ENCODE data around the gene HPD. TPM values are rescaled to one million over a fixed set of nuclear protein-coding genes. Genes with fewer than 3 reads are reported as not detected.

HPD gene
- total and polyA plus RNA-seq, 2 donors (not counting 3 experiments of a cell fraction or from before 2014, with no cell fraction given), result not detected

- ChIA-PET POLR2A (interaction anchor here (1.2 to 5.7 kb wide), 2 partner anchors 9 to 18 kb away, joined by 8 to 37 read pairs; no protein-coding TSS in a partner anchor), CTCF (interaction anchor here (1.2 to 12.7 kb wide), 25 partner anchors 13 to 241 kb away, joined by 3 to 774 read pairs (median 15); partner anchors contain the start of genes PSMD9, SETD1B and TMEM120B)
- H3K27me3 ChIP-seq (ENCODE audit: control insufficient read depth in 2 of 2, insufficient read depth in 2 of 2, low read length in 2 of 2), result no peaks in the 10 kb centered on the region
- H3K9ac ChIP-seq (replicated peaks; ENCODE audit: extremely low read depth, insufficient read depth, low read length), result peak within 1 kb of the TSS; percentile 38
- dilution Hi-C loops (cut with MboI; ENCODE audit: extremely low pct_ligation_motif_present, low sequenced_read_pairs), result no loop called here
- H3K9me1 ChIP-seq (replicated peaks; ENCODE audit: control insufficient read depth, extremely low read depth, insufficient read depth, low read length), result no peaks in the 10 kb centered on the region
- peaks cover 15% of the 10 kb centered on the region for H3K79me2 ChIP-seq (ENCODE audit: control insufficient read depth, insufficient read depth, low read length)
- TF ChIP-seq POLR2AphosphoS5 (IDR thresholded peaks at IDR 0.05; ENCODE audit: insufficient read depth, low read depth, low read length), result peak; percentile 30
- TF ChIP-seq EZH2 (IDR thresholded peaks at IDR 0.05; ENCODE audit: borderline replicate concordance, low read depth, low read length, severe bottlenecking), result no peak
- no peak for DNase-seq (ENCODE audit: low read depth, low spot score)
- intact Hi-C loops (cut with micrococcal nuclease), result loop anchor here (5.0 kb wide), 2 partner anchors 46 to 211 kb away; partner anchors contain the start of gene KDM2B
- FAIRE-seq, result peak; percentile 76
- peak within 1 kb of the TSS; percentile 49 for H3K4me2 ChIP-seq (ENCODE audit: insufficient read depth, low read length)
- peaks cover 2 to 12% of the 10 kb centered on the region in 2 experiments for H3K36me3 ChIP-seq (ENCODE audit: control insufficient read depth in 2 of 2, extremely low read depth in 1 of 2, insufficient read depth in 2 of 2, low read length in 2 of 2)
- H4K20me1 ChIP-seq (replicated peaks; ENCODE audit: control insufficient read depth, extremely low read depth, insufficient read depth, low read length), result no peaks in the 10 kb centered on the region
- peak within 1 kb of the TSS; percentile 1 for H3K27ac ChIP-seq (ENCODE audit: insufficient read depth, low read depth, low read length)
- peaks cover 39% of the 10 kb centered on the region for H3K4me1 ChIP-seq (ENCODE audit: control insufficient read depth, extremely low read depth, insufficient read depth, low read length)
- H3K4me3 ChIP-seq (replicated peaks in 1 of 3; ENCODE audit: insufficient read depth in 1 of 3, low read depth in 1 of 3, low read length in 3 of 3), result peak within 1 kb of the TSS; percentile 22 to 43 (median 43)
- BruUV-seq (replicated peaks), result no TSS peak
- peak within 1 kb of the TSS; percentile 70 for H2AFZ ChIP-seq (ENCODE audit: low read depth, low read length)
- H3K9me3 ChIP-seq (replicated peaks; ENCODE audit: control insufficient read depth, insufficient read depth, low read length), result no peaks in the 10 kb centered on the region
Measured at GRCh38 chr12:121793440-121793837, 65.2 kb downstream of the HPD start, which contains the start of gene RHOF. Gene RHOF, minus strand, starts transcription at chr12:121793688. Its CDS starts 55 bp downstream, at chr12:121793633.

GRCh38 chr12:121792607-121793439, 65.8 kb downstream of the HPD start:
- DNase-seq (ENCODE audit: low read depth, low spot score) (no peak), FAIRE-seq (no peak)
- no TSS peak for BruUV-seq (replicated peaks)
- H3K79me2 ChIP-seq (ENCODE audit: control insufficient read depth, insufficient read depth, low read length), result peaks cover 10% of the 10 kb centered on the region
- peaks cover 2 to 9% of the 10 kb centered on the region in 2 experiments for H3K36me3 ChIP-seq (ENCODE audit: control insufficient read depth in 2 of 2, extremely low read depth in 1 of 2, insufficient read depth in 2 of 2, low read length in 2 of 2)
- ChIA-PET CTCF (interaction anchor here (1.4 to 12.7 kb wide), 18 partner anchors 12 to 241 kb away, joined by 3 to 774 read pairs (median 16); partner anchors contain the start of genes PSMD9, SETD1B and TMEM120B), POLR2A (interaction anchor here (5.7 kb wide), 1 partner anchor 19 kb away, joined by 37 read pairs; no protein-coding TSS in a partner anchor)
- dilution Hi-C loops (cut with MboI; ENCODE audit: extremely low pct_ligation_motif_present, low sequenced_read_pairs) (no loop called here), intact Hi-C loops (cut with micrococcal nuclease) (loop anchor here (5.0 kb wide), 2 partner anchors 46 to 211 kb away; partner anchors contain the start of gene KDM2B)
- TF ChIP-seq POLR2A (IDR thresholded peaks at IDR 0.05; ENCODE audit: low read depth, low read length), result no peak
- no peak overlapping the region for H3K27ac ChIP-seq (ENCODE audit: insufficient read depth, low read depth, low read length)
- peaks cover 34% of the 10 kb centered on the region for H3K4me1 ChIP-seq (ENCODE audit: control insufficient read depth, extremely low read depth, insufficient read depth, low read length)
- H3K9me1 ChIP-seq (replicated peaks; ENCODE audit: control insufficient read depth, extremely low read depth, insufficient read depth, low read length), result no peaks in the 10 kb centered on the region
- peak overlapping the region; percentile 10 for H2AFZ ChIP-seq (ENCODE audit: low read depth, low read length)
- peak overlapping the region; percentile 38 for H3K9ac ChIP-seq (replicated peaks; ENCODE audit: extremely low read depth, insufficient read depth, low read length)
- H3K27me3 ChIP-seq (ENCODE audit: control insufficient read depth in 2 of 2, insufficient read depth in 2 of 2, low read length in 2 of 2), result no peaks in the 10 kb centered on the region
- H4K20me1 ChIP-seq (replicated peaks; ENCODE audit: control insufficient read depth, extremely low read depth, insufficient read depth, low read length), result no peaks in the 10 kb centered on the region
- peak overlapping the region; percentile 49 for H3K4me2 ChIP-seq (ENCODE audit: insufficient read depth, low read length)
- H3K9me3 ChIP-seq (replicated peaks; ENCODE audit: control insufficient read depth, insufficient read depth, low read length), result no peaks in the 10 kb centered on the region
- peak overlapping the region; percentile 18 to 43 (median 22) for H3K4me3 ChIP-seq (replicated peaks in 1 of 3; ENCODE audit: insufficient read depth in 1 of 3, low read depth in 1 of 3, low read length in 3 of 3)
